Stomach smooth muscle (tissue), 2 donors: ENCODE results near the gene FBF1.
"Not testable (repeated sequence)": the region's sequence is repeated elsewhere in the genome, so short reads cannot be mapped to it uniquely, and the experiment has no call there.

ENCODE experiments used
- H3K27ac ChIP-seq: one replicate; pipeline ENCODE4 v1.7.0; 2013; ENCODE audit warnings: mild to moderate bottlenecking, low read length, inconsistent platforms
- H3K27me3 ChIP-seq, 2 donors: one replicate each; pipeline ENCODE4 v1.7.0; 2013; ENCODE audit warnings: low read length in 2 of 2; ENCODE audit not compliant: insufficient read depth in 2 of 2, control insufficient read depth in 1 of 2
- H3K36me3 ChIP-seq, 2 donors: one replicate each; pipeline ENCODE4 v1.7.0; 2013; ENCODE audit warnings: low read length in 2 of 2; ENCODE audit not compliant: control insufficient read depth in 2 of 2, insufficient read depth in 2 of 2
- H3K4me1 ChIP-seq: one replicate; pipeline ENCODE4 v1.7.0; 2013; ENCODE audit warnings: low read length; ENCODE audit not compliant: control insufficient read depth, insufficient read depth
- H3K4me3 ChIP-seq, 2 donors: one replicate each; pipeline ENCODE4 v1.7.0; 2013; ENCODE audit warnings: low read length in 2 of 2
- H3K9ac ChIP-seq, 2 donors: one replicate each; pipeline ENCODE4 v1.7.0; 2013; ENCODE audit warnings: low read length in 2 of 2, mild to moderate bottlenecking in 1 of 2
- H3K9me3 ChIP-seq, 2 donors: one replicate each; pipeline ENCODE4 v1.7.0; 2013; ENCODE audit warnings: low read length in 2 of 2; ENCODE audit not compliant: control insufficient read depth in 2 of 2
- donor health status: healthy.
- donor health status: Pancreatic carcinoma.

FBF1 gene

GRCh38 chr17:75975757-75976174 is 34.9 kb upstream of the FBF1 start:
- Histone ChIP-seq H3K9me3 (no peaks in the 10 kb centered on the region), H3K27ac (no peak overlapping the region), H3K27me3 (no peaks in the 10 kb centered on the region), H3K9ac (no peak overlapping the region), H3K36me3 (peaks cover 0 to 4% of the 10 kb centered on the region in 2 donors), H3K4me1 (peaks cover 14% of the 10 kb centered on the region), H3K4me3 (no peak overlapping the region)

GRCh38 chr17:75975187-75975586 is 34.3 kb upstream of the FBF1 start:
- H3K4me3 ChIP-seq, H3K9ac ChIP-seq, H3K9me3 ChIP-seq, H3K36me3 ChIP-seq, H3K27ac ChIP-seq, H3K27me3 ChIP-seq: not testable (repeated sequence)
- peaks cover 13% of the 10 kb centered on the region for H3K4me1 ChIP-seq

GRCh38 chr17:75970626-75971025 is 29.8 kb upstream of the FBF1 start:
- H3K9ac ChIP-seq = no peak overlapping the region

GRCh38 chr17:75970011-75970523 is 29.2 kb upstream of the FBF1 start:
- no peaks in the 10 kb centered on the region for H3K4me1 ChIP-seq
- peaks cover 3 to 6% of the 10 kb centered on the region in 2 donors for H3K36me3 ChIP-seq
- H3K27me3 ChIP-seq = no peaks in the 10 kb centered on the region
- no peak overlapping the region for H3K27ac ChIP-seq
- no peak overlapping the region for H3K9ac ChIP-seq
- H3K9me3 ChIP-seq = no peaks in the 10 kb centered on the region
- no peak overlapping the region for H3K4me3 ChIP-seq

More at GRCh38 chr17:75970626-75971025, 29.8 kb upstream of the FBF1 start:
- Histone ChIP-seq H3K36me3 (peaks cover 3 to 6% of the 10 kb centered on the region in 2 donors), H3K9me3 (no peaks in the 10 kb centered on the region), H3K27me3 (no peaks in the 10 kb centered on the region), H3K27ac (no peak overlapping the region), H3K4me1 (no peaks in the 10 kb centered on the region), H3K4me3 (no peak overlapping the region)

- not testable (repeated sequence) for H3K27me3 ChIP-seq, H3K4me1 ChIP-seq, H3K9me3 ChIP-seq, H3K9ac ChIP-seq, H3K4me3 ChIP-seq, H3K27ac ChIP-seq, H3K36me3 ChIP-seq
These were observed 28.2 kb upstream of the FBF1 start for GRCh38 chr17:75969044-75969443.

- no peaks in the 10 kb centered on the region for H3K4me1 ChIP-seq
- H3K9me3 ChIP-seq = no peaks in the 10 kb centered on the region
- peaks cover 2 to 3% of the 10 kb centered on the region in 2 donors for H3K36me3 ChIP-seq
- H3K9ac ChIP-seq = no peak overlapping the region
- H3K27me3 ChIP-seq = no peaks in the 10 kb centered on the region
- no peak overlapping the region for H3K4me3 ChIP-seq
- H3K27ac ChIP-seq = no peak overlapping the region
These were observed 24.6 kb upstream of the FBF1 start for GRCh38 chr17:75965468-75965867.

- Histone ChIP-seq H3K9me3 (no peaks in the 10 kb centered on the region), H3K4me1 (no peaks in the 10 kb centered on the region), H3K9ac (no peak overlapping the region)
These were observed 19.1 kb upstream of the FBF1 start for GRCh38 chr17:75959839-75960511.

GRCh38 chr17:75959051-75959838 is 18.4 kb upstream of the FBF1 start:
- H3K4me1 ChIP-seq = no peaks in the 10 kb centered on the region

More at GRCh38 chr17:75959839-75960511, 19.1 kb upstream of the FBF1 start:
- H3K27me3 ChIP-seq = no peaks in the 10 kb centered on the region
- H3K27ac ChIP-seq = no peak overlapping the region
- H3K4me3 ChIP-seq = no peak overlapping the region
- H3K36me3 ChIP-seq = peaks cover 9% of the 10 kb centered on the region in 2 donors

GRCh38 chr17:75950855-75951554 is 10.2 kb upstream of the FBF1 start:
- Histone ChIP-seq H3K36me3 (peaks cover 54 to 59% of the 10 kb centered on the region in 2 donors), H3K4me1 (no peaks in the 10 kb centered on the region), H3K4me3 (no peak overlapping the region), H3K9me3 (no peaks in the 10 kb centered on the region), H3K9ac (no peak overlapping the region), H3K27ac (no peak overlapping the region), H3K27me3 (no peaks in the 10 kb centered on the region)

More at GRCh38 chr17:75959051-75959838, 18.4 kb upstream of the FBF1 start:
- Histone ChIP-seq H3K9me3 (no peaks in the 10 kb centered on the region), H3K9ac (no peak overlapping the region), H3K36me3 (peaks cover 11% of the 10 kb centered on the region in 2 donors), H3K27ac (no peak overlapping the region), H3K27me3 (no peaks in the 10 kb centered on the region), H3K4me3 (no peak overlapping the region)

GRCh38 chr17:75950421-75950820 is 9.6 kb upstream of the FBF1 start:
- Histone ChIP-seq H3K27ac (no peak overlapping the region), H3K9ac (no peak overlapping the region), H3K36me3 (peaks cover 51 to 58% of the 10 kb centered on the region in 2 donors), H3K4me1 (no peaks in the 10 kb centered on the region), H3K27me3 (no peaks in the 10 kb centered on the region), H3K9me3 (no peaks in the 10 kb centered on the region), H3K4me3 (no peak overlapping the region)
